ENCODE results near the gene GBP1.
"Not testable (repeated sequence)": the region's sequence is repeated elsewhere in the genome, so short reads cannot be mapped to it uniquely, and the experiment has no call there.

Gene GBP1

GRCh38 chr1:89051955-89052312 lies 13.1 kb downstream of the GBP1 start:
- DNase-seq (ENCODE audit: low read depth), result no peak

GRCh38 chr1:89051300-89051954 lies 13.6 kb downstream of the GBP1 start:
- DNase-seq (ENCODE audit: low read depth), result no peak

- DNase-seq (ENCODE audit: low read depth), result no peak
Observed at GRCh38 chr1:89050649-89051033, 14.4 kb downstream of the GBP1 start.

GRCh38 chr1:89049901-89050648 lies 14.9 kb downstream of the GBP1 start:
- not testable (repeated sequence) for DNase-seq (ENCODE audit: low read depth)

- DNase-seq (ENCODE audit: low read depth), result not testable (repeated sequence)
Observed at GRCh38 chr1:89049187-89049586, 15.8 kb downstream of the GBP1 start.

- DNase-seq (ENCODE audit: low read depth), result no peak
Observed at GRCh38 chr1:89047734-89048133, 17.3 kb downstream of the GBP1 start.

- not testable (repeated sequence) for DNase-seq (ENCODE audit: low read depth)
Observed at GRCh38 chr1:89046318-89047183, 18.5 kb downstream of the GBP1 start.

GRCh38 chr1:89044970-89045721 lies 19.9 kb downstream of the GBP1 start:
- DNase-seq (ENCODE audit: low read depth), result no peak

GRCh38 chr1:89043940-89044339 lies 21.1 kb downstream of the GBP1 start:
- DNase-seq (ENCODE audit: low read depth), result no peak

- DNase-seq (ENCODE audit: low read depth), result no peak
Observed at GRCh38 chr1:89042491-89042890, 22.5 kb downstream of the GBP1 start.

GRCh38 chr1:89041721-89042120 lies 23.3 kb downstream of the GBP1 start:
- DNase-seq (ENCODE audit: low read depth), result no peak

- DNase-seq (ENCODE audit: low read depth), result no peak
Observed at GRCh38 chr1:89041119-89041641, 23.8 kb downstream of the GBP1 start.

- DNase-seq (ENCODE audit: low read depth), result no peak
Observed at GRCh38 chr1:89040315-89040626, 24.7 kb downstream of the GBP1 start.

GRCh38 chr1:89037186-89037585 lies 27.8 kb downstream of the GBP1 start:
- no peak for DNase-seq (ENCODE audit: low read depth)

GRCh38 chr1:89035080-89035479 lies 29.9 kb downstream of the GBP1 start:
- DNase-seq (ENCODE audit: low read depth), result no peak

- not testable (repeated sequence) for DNase-seq (ENCODE audit: low read depth)
Observed at GRCh38 chr1:89034004-89034403, 31.0 kb downstream of the GBP1 start.

GRCh38 chr1:89029051-89029450 lies 36.0 kb downstream of the GBP1 start:
- not testable (repeated sequence) for DNase-seq (ENCODE audit: low read depth)

GRCh38 chr1:89025928-89026327 lies 39.1 kb downstream of the GBP1 start:
- no peak for DNase-seq (ENCODE audit: low read depth)

- DNase-seq (ENCODE audit: low read depth), result no peak
Observed at GRCh38 chr1:89023026-89023425, 42.0 kb downstream of the GBP1 start.

GRCh38 chr1:89022167-89022959 lies 42.6 kb downstream of the GBP1 start, which contains the start of gene GBP3:
Gene GBP3 (minus strand): TSS chr1:89022866. CDS start chr1:89020721, 2,145 bp downstream.
- no peak for DNase-seq (ENCODE audit: low read depth)

- DNase-seq (ENCODE audit: low read depth), result not testable (repeated sequence)
Observed at GRCh38 chr1:89018318-89018717, 46.7 kb downstream of the GBP1 start.

Measured in T follicular helper cell (primary cell).